Cardiac muscle cell (in vitro differentiated cells and primary cell): ENCODE results near the gene SOX21. TPM values are rescaled to one million over a fixed set of nuclear protein-coding genes. Genes with fewer than 3 reads are reported as not detected.
A peak's percentile ranks its signal among the peaks of the same experiment; 100 is the strongest.

Experiments used
- DNase-seq, 2 donors: peaks; one replicate each; pipeline versions ENCODE4 v3.0.0 to v3.0.0-alpha.2; 2010 to 2017; ENCODE audit warnings: low read depth in 1 of 2, low spot score in 1 of 2
- H3K27ac ChIP-seq: fragments of 200-600 bp; sonication (generic); 2 replicates; pipeline ENCODE4 v1.5.1; 2016
- H3K27me3 ChIP-seq: fragments of 200-600 bp; sonication (generic); 2 replicates; pipeline ENCODE4 v1.6.0; 2016; ENCODE audit warnings: control low read depth
- H3K36me3 ChIP-seq: fragments of 200-600 bp; sonication (generic); 2 replicates; pipeline ENCODE4 v1.5.1; 2016; ENCODE audit warnings: control low read depth
- H3K4me1 ChIP-seq: fragments of 200-600 bp; sonication (generic); 2 replicates; pipeline ENCODE4 v1.8.1; 2017; ENCODE audit warnings: low read depth, mild to moderate bottlenecking, mixed run types
- H3K4me3 ChIP-seq: fragments of 200-600 bp; sonication (generic); 2 replicates; pipeline ENCODE4 v1.5.1; 2016; ENCODE audit warnings: mild to moderate bottlenecking
- H3K9me3 ChIP-seq: fragments of 200-600 bp; sonication (generic); 2 replicates; pipeline ENCODE4 v1.5.1; 2017; ENCODE audit warnings: low read depth, mild to moderate bottlenecking, control low read depth
- polyA plus RNA-seq: library from polyadenylated mRNA; unstranded; fragments of >200 nt; fragmentation: Nextera tagmentation; extraction: Ambion mirVana; gene quantifications from 2 replicates; pipeline ENCODE4 v1.2.1, GENCODE V29; 2016
- total RNA-seq: library from RNA; depleted of rRNA; stranded (reverse); fragments of >200 nt; gene quantifications from 2 replicates; pipeline ENCODE4 v1.2.3, GENCODE V29; 2016
- TF ChIP-seq, protein P1 (sequence below): IDR thresholded peaks from 2 replicates; pipeline ENCODE4 v1.5.1; 2012; ENCODE audit warnings: low read depth, mild to moderate bottlenecking, low read length

Gene SOX21
- total and polyA plus RNA-seq, 2 experiments from 2014 or later = not detected

DNA sequence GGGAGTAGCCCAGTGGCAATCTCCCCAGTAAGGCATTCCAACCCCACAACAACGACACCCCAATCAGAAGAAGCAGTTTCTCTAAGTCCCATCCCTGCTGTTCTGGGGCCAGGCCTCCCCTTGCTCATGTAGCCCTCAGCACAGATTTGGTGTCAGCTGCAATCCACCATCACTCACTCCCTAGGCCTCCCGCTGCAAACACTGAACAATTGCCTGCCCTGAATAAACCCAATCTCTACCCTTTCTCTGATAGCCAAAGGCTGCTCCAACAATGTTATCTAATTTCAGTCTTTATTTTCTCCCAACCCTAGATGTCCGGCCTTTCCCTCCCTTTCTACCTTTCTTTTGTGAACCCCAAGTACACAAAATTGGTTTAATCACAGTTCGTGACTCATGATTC lies 5.6 kb upstream of the SOX21 start:
- TF ChIP-seq, protein P1, sequence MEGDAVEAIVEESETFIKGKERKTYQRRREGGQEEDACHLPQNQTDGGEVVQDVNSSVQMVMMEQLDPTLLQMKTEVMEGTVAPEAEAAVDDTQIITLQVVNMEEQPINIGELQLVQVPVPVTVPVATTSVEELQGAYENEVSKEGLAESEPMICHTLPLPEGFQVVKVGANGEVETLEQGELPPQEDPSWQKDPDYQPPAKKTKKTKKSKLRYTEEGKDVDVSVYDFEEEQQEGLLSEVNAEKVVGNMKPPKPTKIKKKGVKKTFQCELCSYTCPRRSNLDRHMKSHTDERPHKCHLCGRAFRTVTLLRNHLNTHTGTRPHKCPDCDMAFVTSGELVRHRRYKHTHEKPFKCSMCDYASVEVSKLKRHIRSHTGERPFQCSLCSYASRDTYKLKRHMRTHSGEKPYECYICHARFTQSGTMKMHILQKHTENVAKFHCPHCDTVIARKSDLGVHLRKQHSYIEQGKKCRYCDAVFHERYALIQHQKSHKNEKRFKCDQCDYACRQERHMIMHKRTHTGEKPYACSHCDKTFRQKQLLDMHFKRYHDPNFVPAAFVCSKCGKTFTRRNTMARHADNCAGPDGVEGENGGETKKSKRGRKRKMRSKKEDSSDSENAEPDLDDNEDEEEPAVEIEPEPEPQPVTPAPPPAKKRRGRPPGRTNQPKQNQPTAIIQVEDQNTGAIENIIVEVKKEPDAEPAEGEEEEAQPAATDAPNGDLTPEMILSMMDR = no peak
- no peaks in the 10 kb centered on the region for H3K36me3 ChIP-seq
- no peak overlapping the region for H3K4me3 ChIP-seq
- H3K9me3 ChIP-seq = no peaks in the 10 kb centered on the region
- DNase-seq = no peak
- H3K4me1 ChIP-seq = no peaks in the 10 kb centered on the region
- peaks cover 52% of the 10 kb centered on the region for H3K27me3 ChIP-seq
- H3K27ac ChIP-seq = no peak overlapping the region

DNA sequence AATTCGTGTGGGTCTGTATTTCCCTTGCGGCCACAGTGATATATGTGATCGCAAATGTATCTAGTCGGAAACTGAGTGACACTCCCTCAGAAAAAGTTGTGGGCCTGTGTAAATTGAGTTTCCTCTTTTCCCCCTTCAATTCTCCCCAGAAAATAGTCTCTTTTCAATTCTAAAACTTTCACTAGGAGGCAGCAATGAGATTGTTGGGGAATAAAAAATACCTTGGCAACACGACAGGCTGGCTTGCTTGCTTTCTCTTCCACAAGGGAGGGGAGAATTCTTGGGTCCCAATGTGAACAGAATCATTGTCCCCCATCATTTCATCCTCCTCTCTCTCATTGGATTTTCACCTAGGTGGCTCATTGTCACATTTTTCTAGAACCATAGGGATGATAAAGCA lies 3.7 kb upstream of the SOX21 start:
- Histone ChIP-seq H3K27me3 (peaks cover 71% of the 10 kb centered on the region), H3K9me3 (no peaks in the 10 kb centered on the region), H3K4me1 (no peaks in the 10 kb centered on the region), H3K36me3 (no peaks in the 10 kb centered on the region), H3K27ac (no peak overlapping the region), H3K4me3 (no peak overlapping the region)
- DNase-seq = peak in 1 of 2 donors; percentile 22
- TF ChIP-seq, protein P1 = peak; percentile 33

DNA sequence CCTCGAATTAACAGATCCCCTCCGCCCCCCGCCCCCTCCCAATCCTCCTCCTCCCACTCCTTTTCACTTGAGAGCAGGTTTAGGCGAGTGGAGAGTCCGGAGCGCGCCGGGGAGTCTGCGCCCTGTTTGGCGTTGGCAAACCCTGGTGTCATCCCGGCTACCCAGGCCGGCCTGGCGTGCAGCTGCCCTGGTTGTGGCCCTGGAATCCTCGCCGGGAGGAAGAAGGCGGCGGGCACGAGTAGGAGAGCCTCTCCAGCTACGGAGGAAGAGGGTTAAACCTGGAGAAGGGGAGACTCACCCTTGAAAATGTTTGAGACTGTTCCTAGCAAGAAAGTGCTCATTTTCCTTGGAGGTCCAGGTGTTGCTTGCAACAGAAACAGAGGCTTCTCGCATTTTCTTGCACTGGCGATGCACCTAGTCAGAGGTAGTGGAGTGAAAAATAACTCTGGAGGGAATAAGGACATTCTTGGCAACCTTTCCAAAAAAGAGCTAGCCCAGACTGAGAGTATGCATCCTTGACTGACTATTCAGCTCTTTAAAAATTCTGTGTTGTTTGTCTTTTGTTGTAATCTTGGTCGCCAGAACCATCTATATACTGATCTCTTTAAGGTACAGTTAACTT lies 1.3 kb upstream of the SOX21 start:
- Histone ChIP-seq H3K27ac (no peak overlapping the region), H3K9me3 (no peaks in the 10 kb centered on the region), H3K4me1 (no peaks in the 10 kb centered on the region), H3K36me3 (no peaks in the 10 kb centered on the region), H3K27me3 (peaks cover 94% of the 10 kb centered on the region), H3K4me3 (peak overlapping the region; percentile 41)
- no peak for DNase-seq
- TF ChIP-seq, protein P1 = no peak

DNA sequence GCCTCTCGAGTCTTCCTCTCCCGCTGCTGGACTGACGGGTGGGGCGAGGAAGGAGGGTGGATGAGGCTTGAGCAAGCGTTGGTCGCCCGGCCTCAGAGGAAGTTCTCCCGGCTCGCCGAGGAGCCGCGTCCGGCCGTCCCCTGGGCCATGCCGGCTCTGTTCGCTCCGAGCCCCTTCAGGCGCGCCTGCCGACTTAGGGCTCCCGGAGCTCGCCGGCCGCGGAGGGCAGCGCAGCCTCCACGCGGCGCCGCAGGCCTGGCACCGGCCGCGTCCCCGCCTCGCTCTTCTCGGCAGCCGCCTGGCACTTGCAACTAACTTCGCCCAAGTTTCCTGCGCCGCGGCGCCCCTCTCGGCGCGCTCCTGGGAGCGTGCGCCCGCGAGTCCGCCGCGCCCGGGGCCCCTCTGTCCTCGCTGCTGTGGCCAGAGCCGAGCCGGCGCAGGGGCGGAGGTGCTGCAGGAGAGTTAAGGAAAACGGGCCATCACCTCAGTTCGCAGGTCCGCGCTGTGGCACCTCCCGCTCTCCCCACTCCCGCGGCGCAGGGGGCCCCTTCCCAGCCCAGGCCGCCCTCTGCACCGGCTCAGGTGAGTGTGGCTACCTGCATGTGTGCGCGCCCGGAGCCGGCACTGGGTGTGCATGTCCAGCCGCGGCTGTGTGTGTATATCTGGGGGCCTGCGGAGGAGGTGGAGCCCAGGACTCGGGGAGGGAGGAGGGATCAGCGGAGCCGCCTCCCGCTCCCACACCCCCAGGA lies 641 bp upstream of the SOX21 start:
- TF ChIP-seq, protein P1 = no peak
- H3K27me3 ChIP-seq = peaks cover 100% of the 10 kb centered on the region
- H3K9me3 ChIP-seq = no peaks in the 10 kb centered on the region
- H3K36me3 ChIP-seq = no peaks in the 10 kb centered on the region
- H3K27ac ChIP-seq = no peak overlapping the region
- H3K4me3 ChIP-seq = peak overlapping the region; percentile 41
- no peaks in the 10 kb centered on the region for H3K4me1 ChIP-seq
- DNase-seq = peak; percentile 72 to 79

DNA sequence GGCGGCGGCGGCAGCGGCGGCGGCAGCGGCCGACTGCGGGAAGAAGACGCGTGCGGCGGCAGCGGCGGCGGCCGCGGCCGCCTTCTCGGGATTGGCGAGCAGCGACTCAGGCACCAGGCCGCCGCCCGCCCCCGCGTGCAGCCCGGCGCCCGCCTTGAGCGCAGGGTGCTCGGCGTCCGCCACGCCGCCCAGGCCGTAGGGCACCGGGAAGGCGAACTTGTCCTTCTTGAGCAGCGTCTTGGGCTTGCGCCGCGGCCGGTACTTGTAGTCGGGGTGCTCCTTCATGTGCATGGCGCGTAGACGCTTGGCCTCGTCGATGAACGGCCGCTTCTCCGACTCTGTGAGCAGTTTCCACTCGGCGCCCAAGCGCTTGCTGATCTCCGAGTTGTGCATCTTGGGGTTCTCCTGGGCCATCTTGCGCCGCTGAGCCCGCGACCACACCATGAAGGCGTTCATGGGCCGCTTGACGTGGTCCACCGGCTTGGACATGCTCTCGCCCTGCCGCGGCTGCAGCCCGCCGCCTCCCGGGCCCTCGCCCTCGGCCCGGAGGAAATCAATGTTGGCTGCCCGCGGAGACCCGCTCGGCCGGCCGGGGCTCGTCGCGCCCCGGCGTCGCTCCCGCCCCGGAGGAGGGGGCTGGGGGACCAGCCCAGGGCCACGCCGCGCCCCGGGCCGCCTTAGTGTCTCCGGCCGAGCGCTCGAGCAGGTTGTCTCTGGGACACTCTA lies 621 bp downstream of the SOX21 start:
- Histone ChIP-seq H3K4me3 (peak overlapping the region; percentile 41), H3K4me1 (no peaks in the 10 kb centered on the region), H3K9me3 (no peaks in the 10 kb centered on the region), H3K36me3 (no peaks in the 10 kb centered on the region), H3K27me3 (peaks cover 100% of the 10 kb centered on the region), H3K27ac (no peak overlapping the region)
- peak in 1 of 2 donors; percentile 18 for DNase-seq
- TF ChIP-seq, protein P1 = no peak
